ENCODE measurements around the gene GAPVD1. TPM values are rescaled to one million over a fixed set of nuclear protein-coding genes. Genes with fewer than 3 reads are reported as not detected.

GAPVD1 gene
- total RNA-seq, 2 experiments from 2014 or later, result 74.1 to 82.2 TPM

- H3K9me3 Mint-ChIP-seq, result no peaks in the 10 kb centered on the region
- ChIA-PET CTCF (no interaction called here), POLR2A (no interaction called here)
- peaks cover 6% of the 10 kb centered on the region for H3K4me1 Mint-ChIP-seq (ENCODE audit: low read depth)
- no peak for TF ChIP-seq CTCF (IDR thresholded peaks at IDR 0.05)
- intact Hi-C loops (cut with DNase I, micrococcal nuclease), result loop anchor here in 1 of 2 experiments (5.0 kb wide), 2 partner anchors 518 to 753 kb away; partner anchors contain the start of gene WDR38
- H3K27me3 Mint-ChIP-seq, result peaks cover 5% of the 10 kb centered on the region
- Histone ChIP-seq H3K27ac (ENCODE audit: low read depth in 1 of 2, low read length in 2 of 2) (no peak overlapping the region), H3K36me3 (ENCODE audit: insufficient read depth, low read length) (peaks cover 3% of the 10 kb centered on the region), H3K27me3 (ENCODE audit: control insufficient read depth in 1 of 2, insufficient read depth in 2 of 2, low read length in 2 of 2) (peaks cover 0 to 5% of the 10 kb centered on the region in 2 experiments), H3K9me3 (ENCODE audit: control insufficient read depth in 1 of 2, insufficient read depth in 1 of 2, low read length in 2 of 2) (no peaks in the 10 kb centered on the region), H3K4me3 (ENCODE audit: low read length) (no peak overlapping the region), H3K4me1 (ENCODE audit: insufficient read depth, low read length) (peaks cover 10% of the 10 kb centered on the region)
- no peak overlapping the region for H3K27ac Mint-ChIP-seq
- ATAC-seq (ENCODE audit: poor library complexity) (no peak), DNase-seq (no peak)
- peaks cover 18% of the 10 kb centered on the region for H3K36me3 Mint-ChIP-seq (ENCODE audit: low read depth)
- no peak overlapping the region for H3K4me3 Mint-ChIP-seq
These were observed 109.2 kb downstream of the GAPVD1 start for GRCh38 chr9:125370786-125371185.

- ChIA-PET POLR2A (no interaction called here), CTCF (no interaction called here)
- peaks cover 6% of the 10 kb centered on the region for H3K4me1 Mint-ChIP-seq (ENCODE audit: low read depth)
- peaks cover 7% of the 10 kb centered on the region for H3K27me3 Mint-ChIP-seq
- H3K4me3 Mint-ChIP-seq, result no peak overlapping the region
- Histone ChIP-seq H3K36me3 (ENCODE audit: insufficient read depth, low read length) (no peaks in the 10 kb centered on the region), H3K4me1 (ENCODE audit: insufficient read depth, low read length) (peaks cover 10% of the 10 kb centered on the region), H3K9me3 (ENCODE audit: control insufficient read depth in 1 of 2, insufficient read depth in 1 of 2, low read length in 2 of 2) (no peaks in the 10 kb centered on the region), H3K27me3 (ENCODE audit: control insufficient read depth in 1 of 2, insufficient read depth in 2 of 2, low read length in 2 of 2) (peaks cover 0 to 5% of the 10 kb centered on the region in 2 experiments), H3K4me3 (ENCODE audit: low read length) (no peak overlapping the region), H3K27ac (ENCODE audit: low read depth in 1 of 2, low read length in 2 of 2) (no peak overlapping the region)
- no peaks in the 10 kb centered on the region for H3K9me3 Mint-ChIP-seq
- TF ChIP-seq CTCF (IDR thresholded peaks at IDR 0.05), result no peak
- DNase-seq, result no peak
- ATAC-seq (ENCODE audit: poor library complexity), result no peak
- H3K27ac Mint-ChIP-seq, result no peak overlapping the region
- H3K36me3 Mint-ChIP-seq (ENCODE audit: low read depth), result peaks cover 1% of the 10 kb centered on the region
- intact Hi-C loops (cut with DNase I, micrococcal nuclease), result loop anchor here in 1 of 2 experiments (5.0 kb wide), 2 partner anchors 520 to 755 kb away; partner anchors contain the start of gene WDR38
These were observed 111.0 kb downstream of the GAPVD1 start for GRCh38 chr9:125372441-125373226.

GRCh38 chr9:125374443-125375309 is 113.0 kb downstream of the GAPVD1 start:
- TF ChIP-seq CTCF (IDR thresholded peaks at IDR 0.05), result peak; percentile 74
- H3K9me3 Mint-ChIP-seq, result no peaks in the 10 kb centered on the region
- H3K36me3 ChIP-seq (ENCODE audit: insufficient read depth, low read length), result no peaks in the 10 kb centered on the region
- ATAC-seq (ENCODE audit: poor library complexity) (peak; percentile 98), DNase-seq (peak; percentile 38 to 82 (median 56))
- H3K27me3 ChIP-seq (ENCODE audit: control insufficient read depth in 1 of 2, insufficient read depth in 2 of 2, low read length in 2 of 2), result peaks cover 0 to 5% of the 10 kb centered on the region in 2 experiments
- no peaks in the 10 kb centered on the region for H3K36me3 Mint-ChIP-seq (ENCODE audit: low read depth)
- no peak overlapping the region for H3K27ac ChIP-seq (ENCODE audit: low read depth in 1 of 2, low read length in 2 of 2)
- no peak overlapping the region for H3K27ac Mint-ChIP-seq
- POLR2A ChIA-PET, result no interaction called here
- H3K4me3 ChIP-seq (ENCODE audit: low read length), result no peak overlapping the region
- intact Hi-C loops (cut with DNase I, micrococcal nuclease), result loop anchor here (1.0 to 5.0 kb wide), 5 partner anchors 522 to 757 kb away; partner anchors contain the start of gene WDR38 (in 1 of the 2)
- H3K27me3 Mint-ChIP-seq, result peaks cover 21% of the 10 kb centered on the region
- H3K4me1 Mint-ChIP-seq (ENCODE audit: low read depth), result peaks cover 6% of the 10 kb centered on the region
- H3K4me1 ChIP-seq (ENCODE audit: insufficient read depth, low read length), result peaks cover 10% of the 10 kb centered on the region
- CTCF ChIA-PET, result no interaction called here
- peak overlapping the region; percentile 40 for H3K4me3 Mint-ChIP-seq
- H3K9me3 ChIP-seq (ENCODE audit: control insufficient read depth in 1 of 2, insufficient read depth in 1 of 2, low read length in 2 of 2), result no peaks in the 10 kb centered on the region

Data from CD4-positive, alpha-beta T cell (primary cell).